ENCODE results near the gene C10orf90. TPM values are rescaled to one million over a fixed set of nuclear protein-coding genes. Genes with fewer than 3 reads are reported as not detected.

The C10orf90 gene
- total RNA-seq, 1 experiment from 2014 or later = not detected

DNA sequence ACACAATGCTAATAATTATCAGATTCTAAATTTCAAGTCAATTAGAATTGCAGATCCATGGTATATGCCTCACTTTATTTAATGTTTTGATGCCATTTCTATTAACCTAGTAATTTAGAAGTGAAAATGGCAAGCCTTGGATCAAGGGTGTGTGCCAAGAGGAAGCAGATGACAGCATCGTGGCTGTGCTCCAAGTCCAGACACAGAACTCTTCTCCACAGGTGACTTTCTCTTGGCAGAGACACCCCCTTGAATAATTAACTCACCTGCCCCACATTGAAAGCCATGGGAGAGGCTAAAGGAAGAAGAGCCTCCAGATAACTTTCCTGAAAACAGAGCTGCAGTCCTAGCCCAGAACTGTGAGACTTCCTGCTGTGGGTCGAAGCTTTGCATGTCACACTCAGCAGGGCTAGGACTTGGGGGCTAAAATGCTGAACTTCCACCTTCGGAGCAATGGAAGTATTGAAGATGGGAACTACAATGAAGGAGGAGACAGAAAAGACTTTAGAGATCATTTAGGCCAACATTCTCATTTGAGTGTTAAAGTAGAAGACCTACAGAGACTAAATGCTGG lies 996 bp upstream of the C10orf90 start:
- DNase-seq = no peak
- H3K18ac ChIP-seq (ENCODE audit: insufficient read length, low read depth, low read length) = no peak overlapping the region
- no CpG with 5 or more reads among the region's 3 CpGs for WGBS (ENCODE audit: extremely low coverage, insufficient read length, low lambda C conversion rate)
- H2BK120ac ChIP-seq (ENCODE audit: low read depth, low read length, poor library complexity, severe bottlenecking) = no peak overlapping the region
- no peak overlapping the region for H3K4me2 ChIP-seq (ENCODE audit: insufficient read depth, insufficient read length, low read length)
- no peak overlapping the region for H2BK5ac ChIP-seq (ENCODE audit: insufficient read length, low read length)
- H3K4me1 Mint-ChIP-seq = peaks cover 9 to 10% of the 10 kb centered on the region in 2 experiments
- H3K27ac ChIP-seq (ENCODE audit: insufficient read length, low read depth, low read length) = no peak overlapping the region
- no peak for TF ChIP-seq CTCF (conservative IDR thresholded peaks at IDR 0.05)
- no peak overlapping the region for H3K9ac ChIP-seq (ENCODE audit: extremely low read depth, insufficient read length, low read length)
- H3K79me2 ChIP-seq (ENCODE audit: insufficient read depth, low read length) = no peaks in the 10 kb centered on the region
- peaks cover 4% of the 10 kb centered on the region; the same call in 1 of the 2 replicates for H3K27me3 Mint-ChIP-seq (ENCODE audit: low read depth)
- H3K9me3 Mint-ChIP-seq = peaks cover 7 to 9% of the 10 kb centered on the region in 2 experiments
- H3K4me3 Mint-ChIP-seq = no peak overlapping the region
- H3K56ac ChIP-seq (ENCODE audit: insufficient read length, low read depth, low read length) = no peak overlapping the region
- H3K27ac Mint-ChIP-seq = no peak overlapping the region
- H2BK20ac ChIP-seq (ENCODE audit: low read depth, low read length, poor library complexity, severe bottlenecking) = no peak overlapping the region
- no peak overlapping the region for H3K23ac ChIP-seq (ENCODE audit: insufficient read length, low read depth, low read length)
- peaks cover 5% of the 10 kb centered on the region for H3K23me2 ChIP-seq (ENCODE audit: insufficient read length, low read depth, low read length, poor library complexity, severe bottlenecking)
- no peak overlapping the region for H2AFZ ChIP-seq (ENCODE audit: low read length)
- peaks cover 0 to 9% (median 3%) of the 10 kb centered on the region in 3 experiments; a peak in 4 of 7 replicates for H3K36me3 Mint-ChIP-seq (ENCODE audit: insufficient read depth in 1 of 3, low read depth in 3 of 3)
- no peaks in the 10 kb centered on the region for H3K27me3 ChIP-seq (ENCODE audit: insufficient read depth, low read length)
- no peak overlapping the region for H2BK15ac ChIP-seq (ENCODE audit: low read depth, low read length)
- H3K9me3 ChIP-seq (ENCODE audit: control insufficient read depth, low read depth, low read length) = no peaks in the 10 kb centered on the region
- no peaks in the 10 kb centered on the region for H3K79me1 ChIP-seq (ENCODE audit: insufficient read depth, low read depth, low read length, poor library complexity, severe bottlenecking)
- H4K5ac ChIP-seq (ENCODE audit: insufficient read length, low read depth, low read length) = no peak overlapping the region
- no peak overlapping the region for H4K91ac ChIP-seq (ENCODE audit: insufficient read length, low read depth, low read length)
- H3K14ac ChIP-seq (ENCODE audit: insufficient read depth, low read length) = no peak overlapping the region
- no peak overlapping the region for H3K4ac ChIP-seq (ENCODE audit: low read depth, low read length)
- H2AK5ac ChIP-seq (ENCODE audit: insufficient read length, low read length) = no peak overlapping the region
- H3K4me1 ChIP-seq (ENCODE audit: insufficient read depth, low read length) = peaks cover 2% of the 10 kb centered on the region; the same call in 1 of the 2 replicates
- H4K20me1 ChIP-seq (ENCODE audit: control insufficient read depth, insufficient read depth, insufficient read length) = no peaks in the 10 kb centered on the region
- H2BK12ac ChIP-seq (ENCODE audit: insufficient read length, low read depth, low read length) = no peak overlapping the region
- H3T11ph ChIP-seq (ENCODE audit: low read length) = no peak overlapping the region
- H4K8ac ChIP-seq (replicated peaks; ENCODE audit: insufficient read length, low read depth, low read length) = no peak overlapping the region

Data from H9 (cell line).